ENCODE results near the gene PKD1L1. TPM values are rescaled to one million over a fixed set of nuclear protein-coding genes. Genes with fewer than 3 reads are reported as not detected.

PKD1L1 gene
- total RNA-seq, 4 donors from 2014 or later = 0.12 to 1.3 (median 0.45) TPM

DNA sequence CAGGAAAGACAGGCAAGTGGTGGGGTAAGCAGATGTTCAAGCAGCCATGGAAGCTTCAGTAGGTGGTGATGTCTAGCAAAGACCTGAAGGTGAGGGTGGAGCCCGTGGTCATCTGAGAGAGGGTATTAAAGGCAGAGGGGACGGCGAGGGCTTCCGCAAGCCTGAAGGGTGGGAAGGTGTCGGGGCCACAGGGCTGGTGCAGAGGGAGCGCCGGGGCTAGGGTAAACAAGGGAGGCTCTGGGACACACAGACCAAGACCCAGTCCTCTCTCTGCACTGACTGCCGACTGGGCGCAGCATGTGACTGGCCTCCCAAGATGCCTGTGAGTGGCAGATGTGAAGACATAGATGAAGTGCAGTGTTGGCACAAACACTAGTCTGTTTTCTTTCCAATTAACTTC, 132.4 kb downstream of the PKD1L1 start:
- ATAC-seq = no peak
- Histone ChIP-seq H3K9me3 (no peaks in the 10 kb centered on the region), H3K27ac (no peak overlapping the region), H3K4me3 (no peak overlapping the region), H3K36me3 (no peaks in the 10 kb centered on the region), H3K27me3 (no peaks in the 10 kb centered on the region), H3K4me1 (peaks cover 0 to 5% (median 0%) of the 10 kb centered on the region in 3 donors)
- TF ChIP-seq EP300 (IDR thresholded peaks at IDR 0.05) (no peak), POLR2A (IDR thresholded peaks at IDR 0.05) (no peak), POLR2AphosphoS5 (IDR thresholded peaks at IDR 0.05) (no peak)
- TF ChIP-seq, protein P1, sequence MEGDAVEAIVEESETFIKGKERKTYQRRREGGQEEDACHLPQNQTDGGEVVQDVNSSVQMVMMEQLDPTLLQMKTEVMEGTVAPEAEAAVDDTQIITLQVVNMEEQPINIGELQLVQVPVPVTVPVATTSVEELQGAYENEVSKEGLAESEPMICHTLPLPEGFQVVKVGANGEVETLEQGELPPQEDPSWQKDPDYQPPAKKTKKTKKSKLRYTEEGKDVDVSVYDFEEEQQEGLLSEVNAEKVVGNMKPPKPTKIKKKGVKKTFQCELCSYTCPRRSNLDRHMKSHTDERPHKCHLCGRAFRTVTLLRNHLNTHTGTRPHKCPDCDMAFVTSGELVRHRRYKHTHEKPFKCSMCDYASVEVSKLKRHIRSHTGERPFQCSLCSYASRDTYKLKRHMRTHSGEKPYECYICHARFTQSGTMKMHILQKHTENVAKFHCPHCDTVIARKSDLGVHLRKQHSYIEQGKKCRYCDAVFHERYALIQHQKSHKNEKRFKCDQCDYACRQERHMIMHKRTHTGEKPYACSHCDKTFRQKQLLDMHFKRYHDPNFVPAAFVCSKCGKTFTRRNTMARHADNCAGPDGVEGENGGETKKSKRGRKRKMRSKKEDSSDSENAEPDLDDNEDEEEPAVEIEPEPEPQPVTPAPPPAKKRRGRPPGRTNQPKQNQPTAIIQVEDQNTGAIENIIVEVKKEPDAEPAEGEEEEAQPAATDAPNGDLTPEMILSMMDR (IDR thresholded peaks at IDR 0.05) = no peak
- WGBS, 2 donors (ENCODE audit: low coverage in 1 of 2) = 89 to 100% methylated on average over 2 to 9 of the region's 9 CpGs

- ATAC-seq = no peak
- no peaks in the 10 kb centered on the region for H3K27me3 ChIP-seq
- H3K27ac ChIP-seq = no peak overlapping the region
- 89 to 90% methylated on average over 5 to 9 of the region's 11 CpGs for WGBS, 2 donors (ENCODE audit: low coverage in 1 of 2)
- H3K9me3 ChIP-seq = no peaks in the 10 kb centered on the region
- no peak overlapping the region for H3K4me3 ChIP-seq
- TF ChIP-seq, protein P1 (IDR thresholded peaks at IDR 0.05) = no peak
- TF ChIP-seq POLR2AphosphoS5 (IDR thresholded peaks at IDR 0.05) = no peak
- TF ChIP-seq EP300 (IDR thresholded peaks at IDR 0.05) = no peak
- TF ChIP-seq POLR2A (IDR thresholded peaks at IDR 0.05) = no peak
- H3K36me3 ChIP-seq = no peaks in the 10 kb centered on the region
- peaks cover 0 to 5% (median 0%) of the 10 kb centered on the region in 3 donors for H3K4me1 ChIP-seq
Measured at GRCh38 chr7:47814905-47815613, 133.2 kb downstream of the PKD1L1 start.

GRCh38 chr7:47813620-47814260, 134.5 kb downstream of the PKD1L1 start:
- Histone ChIP-seq H3K4me3 (no peak overlapping the region), H3K4me1 (no peaks in the 10 kb centered on the region), H3K36me3 (no peaks in the 10 kb centered on the region), H3K27ac (no peak overlapping the region), H3K9me3 (no peaks in the 10 kb centered on the region), H3K27me3 (no peaks in the 10 kb centered on the region)
- TF ChIP-seq POLR2AphosphoS5 (IDR thresholded peaks at IDR 0.05) (no peak), POLR2A (IDR thresholded peaks at IDR 0.05) (no peak), EP300 (IDR thresholded peaks at IDR 0.05) (no peak)
- TF ChIP-seq, protein P1 (IDR thresholded peaks at IDR 0.05) = no peak
- 74 to 85% methylated on average over 9 to 10 of the region's 10 CpGs for WGBS, 2 donors (ENCODE audit: low coverage in 1 of 2)
- ATAC-seq = no peak

- H3K9me3 ChIP-seq = no peaks in the 10 kb centered on the region
- no peak overlapping the region for H3K27ac ChIP-seq
- no peaks in the 10 kb centered on the region for H3K4me1 ChIP-seq
- H3K4me3 ChIP-seq = no peak overlapping the region
- WGBS, 2 donors (ENCODE audit: low coverage in 1 of 2) = 67 to 81% methylated on average over 3 to 5 of the region's 16 CpGs
- no peaks in the 10 kb centered on the region for H3K36me3 ChIP-seq
- TF ChIP-seq, protein P1 (IDR thresholded peaks at IDR 0.05) = no peak
- no peak for TF ChIP-seq POLR2A (IDR thresholded peaks at IDR 0.05)
- no peak for TF ChIP-seq EP300 (IDR thresholded peaks at IDR 0.05)
- TF ChIP-seq POLR2AphosphoS5 (IDR thresholded peaks at IDR 0.05) = no peak
- ATAC-seq = no peak
- H3K27me3 ChIP-seq = no peaks in the 10 kb centered on the region
Measured at GRCh38 chr7:47812429-47813136, 135.7 kb downstream of the PKD1L1 start.

Measured in gastroesophageal sphincter (tissue), 4 donors.